ENCODE measurements around the gene PDIA6.
A peak's percentile ranks its signal among the peaks of the same experiment; 100 is the strongest.

DNA sequence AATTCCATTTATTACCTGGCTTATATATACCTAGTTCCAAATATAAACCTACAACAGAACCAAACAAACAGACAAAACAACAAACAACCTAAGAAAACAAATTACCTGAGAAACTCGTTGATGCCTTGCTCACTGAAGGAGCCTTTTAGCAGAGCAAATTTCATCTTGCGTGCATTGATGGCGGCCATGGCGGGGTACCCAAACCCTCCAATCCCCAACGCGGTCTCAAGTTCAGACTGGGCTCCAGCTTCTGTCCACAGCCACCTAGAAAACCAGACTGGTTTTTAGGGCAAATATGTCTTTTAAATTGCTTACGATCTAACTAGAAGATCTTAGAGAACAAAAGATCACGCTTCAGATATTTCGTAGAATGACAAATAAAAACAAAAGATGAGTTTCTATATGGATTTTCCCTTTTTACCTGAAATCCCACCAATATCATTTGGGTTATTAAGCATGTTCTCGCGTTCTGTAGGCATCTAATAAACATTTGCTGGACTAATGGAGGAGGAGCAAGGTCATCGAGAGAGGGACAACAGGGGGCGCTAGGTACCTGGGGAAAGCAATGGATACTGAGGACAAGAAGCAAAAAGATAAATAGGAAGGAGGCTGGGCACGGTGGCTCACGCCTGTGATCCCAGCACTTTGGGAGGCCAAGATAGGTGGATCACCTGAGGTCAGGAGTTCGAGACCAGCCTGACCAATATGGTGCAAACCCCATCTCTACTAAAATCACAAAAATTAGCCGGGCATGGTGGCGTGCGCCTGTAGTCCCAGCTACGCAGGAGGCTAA lies 25.2 kb downstream of the PDIA6 start:
- TF ChIP-seq, protein P1, sequence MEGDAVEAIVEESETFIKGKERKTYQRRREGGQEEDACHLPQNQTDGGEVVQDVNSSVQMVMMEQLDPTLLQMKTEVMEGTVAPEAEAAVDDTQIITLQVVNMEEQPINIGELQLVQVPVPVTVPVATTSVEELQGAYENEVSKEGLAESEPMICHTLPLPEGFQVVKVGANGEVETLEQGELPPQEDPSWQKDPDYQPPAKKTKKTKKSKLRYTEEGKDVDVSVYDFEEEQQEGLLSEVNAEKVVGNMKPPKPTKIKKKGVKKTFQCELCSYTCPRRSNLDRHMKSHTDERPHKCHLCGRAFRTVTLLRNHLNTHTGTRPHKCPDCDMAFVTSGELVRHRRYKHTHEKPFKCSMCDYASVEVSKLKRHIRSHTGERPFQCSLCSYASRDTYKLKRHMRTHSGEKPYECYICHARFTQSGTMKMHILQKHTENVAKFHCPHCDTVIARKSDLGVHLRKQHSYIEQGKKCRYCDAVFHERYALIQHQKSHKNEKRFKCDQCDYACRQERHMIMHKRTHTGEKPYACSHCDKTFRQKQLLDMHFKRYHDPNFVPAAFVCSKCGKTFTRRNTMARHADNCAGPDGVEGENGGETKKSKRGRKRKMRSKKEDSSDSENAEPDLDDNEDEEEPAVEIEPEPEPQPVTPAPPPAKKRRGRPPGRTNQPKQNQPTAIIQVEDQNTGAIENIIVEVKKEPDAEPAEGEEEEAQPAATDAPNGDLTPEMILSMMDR (IDR thresholded peaks at IDR 0.05 in 2 of 3, conservative IDR thresholded peaks at IDR 0.05 in 1 of 3; ENCODE audit: borderline replicate concordance in 1 of 3, insufficient read depth in 1 of 3, low read depth in 2 of 3, low read length in 2 of 3): peak; percentile 23 to 53 (median 52); a peak in 4 of 6 replicates
- TF ChIP-seq EZH2 (IDR thresholded peaks at IDR 0.05) (no peak), POLR2AphosphoS5 (IDR thresholded peaks at IDR 0.05; ENCODE audit: low read depth, low read length) (no peak), POLR2A (IDR thresholded peaks at IDR 0.05; ENCODE audit: borderline replicate concordance, extremely low read depth, insufficient read depth, insufficient read length) (no peak), EZH2phosphoT487 (IDR thresholded peaks at IDR 0.05; ENCODE audit: borderline replicate concordance) (no peak), SRF (IDR thresholded peaks at IDR 0.05; ENCODE audit: low read depth) (no peak), CEBPB (IDR thresholded peaks at IDR 0.05; ENCODE audit: low read depth) (no peak), JUND (IDR thresholded peaks at IDR 0.05) (no peak)
- TF ChIP-seq, protein P2, sequence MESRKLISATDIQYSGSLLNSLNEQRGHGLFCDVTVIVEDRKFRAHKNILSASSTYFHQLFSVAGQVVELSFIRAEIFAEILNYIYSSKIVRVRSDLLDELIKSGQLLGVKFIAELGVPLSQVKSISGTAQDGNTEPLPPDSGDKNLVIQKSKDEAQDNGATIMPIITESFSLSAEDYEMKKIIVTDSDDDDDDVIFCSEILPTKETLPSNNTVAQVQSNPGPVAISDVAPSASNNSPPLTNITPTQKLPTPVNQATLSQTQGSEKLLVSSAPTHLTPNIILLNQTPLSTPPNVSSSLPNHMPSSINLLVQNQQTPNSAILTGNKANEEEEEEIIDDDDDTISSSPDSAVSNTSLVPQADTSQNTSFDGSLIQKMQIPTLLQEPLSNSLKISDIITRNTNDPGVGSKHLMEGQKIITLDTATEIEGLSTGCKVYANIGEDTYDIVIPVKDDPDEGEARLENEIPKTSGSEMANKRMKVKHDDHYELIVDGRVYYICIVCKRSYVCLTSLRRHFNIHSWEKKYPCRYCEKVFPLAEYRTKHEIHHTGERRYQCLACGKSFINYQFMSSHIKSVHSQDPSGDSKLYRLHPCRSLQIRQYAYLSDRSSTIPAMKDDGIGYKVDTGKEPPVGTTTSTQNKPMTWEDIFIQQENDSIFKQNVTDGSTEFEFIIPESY (IDR thresholded peaks at IDR 0.05; ENCODE audit: extremely low read depth, insufficient replicate concordance, low read length): no peak
